WTC11 (cell line): ENCODE data around the gene CRIP2. TPM values are rescaled to one million over a fixed set of nuclear protein-coding genes. Genes with fewer than 3 reads are reported as not detected.

Experiments
- ATAC-seq: fragments of 200-7000 bp; cut with Tn5 transposase; 2 replicates; pipeline ENCODE4 v1.10.0; 2021; ENCODE audit warnings: mild to moderate bottlenecking, moderate library complexity
- CTCF ChIA-PET: fragments of 300-600 bp; sonication (Branson Sonifier 250); formaldehyde crosslinking; loops from one replicate; lab custom pipeline; 2021; ENCODE audit warnings: antibody characterized with exemption; lab: Charles Lee
- POLR2A ChIA-PET: fragments of 350-600 bp; sonication (Branson Sonifier 250); formaldehyde crosslinking; loops from one replicate; lab custom pipeline; 2021; ENCODE audit warnings: antibody characterized with exemption; lab: Charles Lee
- DNase-seq: peaks from one replicate; pipeline ENCODE4 v3.0.0; 2021; ENCODE audit warnings: low spot score
- H3K27ac Mint-ChIP-seq: 2 replicates; pipeline ENCODE4 v1.8.0; 2021; ENCODE audit warnings: mixed read lengths
- H3K27me3 Mint-ChIP-seq: 2 replicates; pipeline ENCODE4 v1.8.0; 2021; ENCODE audit warnings: low read depth, mild to moderate bottlenecking, moderate library complexity, mixed read lengths
- H3K36me3 Mint-ChIP-seq: 2 replicates; pipeline ENCODE4 v1.8.0; 2021; ENCODE audit warnings: mixed read lengths
- H3K4me1 Mint-ChIP-seq: 2 replicates; pipeline ENCODE4 v1.8.0; 2022; ENCODE audit warnings: mixed read lengths
- H3K4me3 Mint-ChIP-seq: 2 replicates; pipeline ENCODE4 v1.8.0; 2021; ENCODE audit warnings: mild to moderate bottlenecking, moderate library complexity, mixed read lengths
- H3K9me3 Mint-ChIP-seq: 2 replicates; pipeline ENCODE4 v1.8.0; 2021; ENCODE audit warnings: mixed read lengths
- ATF1 ChIP-seq: sonication (generic); formaldehyde crosslinking; IDR thresholded peaks from 2 replicates; pipeline ENCODE4 v1.8.1; 2023; ENCODE audit warnings: mild to moderate bottlenecking, moderate library complexity, missing genetic modification reagents
- ATF2 ChIP-seq: sonication (generic); formaldehyde crosslinking; IDR thresholded peaks from 2 replicates; pipeline ENCODE4 v1.8.1; 2022; ENCODE audit warnings: low read depth, missing genetic modification reagents, borderline replicate concordance
- CBFB ChIP-seq: sonication (generic); formaldehyde crosslinking; IDR thresholded peaks from 2 replicates; pipeline ENCODE4 v1.8.1; 2022; ENCODE audit warnings: mild to moderate bottlenecking, low read depth, missing genetic modification reagents
- ETV6 ChIP-seq: sonication (generic); formaldehyde crosslinking; IDR thresholded peaks from 2 replicates; pipeline ENCODE4 v1.8.1; 2022; ENCODE audit warnings: mild to moderate bottlenecking, missing genetic modification reagents
- FOXJ3 ChIP-seq: sonication (generic); formaldehyde crosslinking; IDR thresholded peaks from 2 replicates; pipeline ENCODE4 v1.9.0; 2021; ENCODE audit warnings: missing genetic modification reagents, mild to moderate bottlenecking, borderline replicate concordance
- FOXP1 ChIP-seq: sonication (generic); formaldehyde crosslinking; IDR thresholded peaks from 2 replicates; pipeline ENCODE4 v1.8.0; 2022; ENCODE audit warnings: missing genetic modification reagents, mild to moderate bottlenecking, moderate library complexity, borderline replicate concordance
- HMGA2 ChIP-seq: fragments of 250-450 bp; sonication (Bioruptor Pico); IDR thresholded peaks from 2 replicates; pipeline ENCODE4 v1.4.0; 2021; ENCODE audit warnings: mild to moderate bottlenecking, moderate library complexity
- IRF2 ChIP-seq: sonication (generic); formaldehyde crosslinking; IDR thresholded peaks from 2 replicates; pipeline ENCODE4 v1.8.0; 2022; ENCODE audit warnings: low read depth, missing genetic modification reagents, borderline replicate concordance
- JAZF1 ChIP-seq: fragments of 250-450 bp; sonication (Bioruptor Pico); IDR thresholded peaks from 2 replicates; pipeline ENCODE4 v1.9.0; 2021; ENCODE audit warnings: moderate library complexity, mild to moderate bottlenecking, inconsistent platforms
- MLX ChIP-seq: sonication (generic); formaldehyde crosslinking; IDR thresholded peaks from 2 replicates; pipeline ENCODE4 v1.8.1; 2023; ENCODE audit warnings: mild to moderate bottlenecking, missing genetic modification reagents, moderate library complexity
- NR2C2 ChIP-seq: sonication (generic); formaldehyde crosslinking; IDR thresholded peaks from 2 replicates; pipeline ENCODE4 v1.8.0; 2022; ENCODE audit warnings: mild to moderate bottlenecking, missing genetic modification reagents
- NR3C1 ChIP-seq: sonication (generic); formaldehyde crosslinking; conservative IDR thresholded peaks from 2 replicates; pipeline ENCODE4 v1.8.1; 2023; ENCODE audit warnings: low read depth, mild to moderate bottlenecking, missing genetic modification reagents
- SP1 ChIP-seq: sonication (generic); formaldehyde crosslinking; conservative IDR thresholded peaks from 2 replicates; pipeline ENCODE4 v1.8.1; 2022; ENCODE audit warnings: missing genetic modification reagents
- TEAD1 ChIP-seq: sonication (generic); formaldehyde crosslinking; IDR thresholded peaks from 2 replicates; pipeline ENCODE4 v1.8.0; 2022; ENCODE audit warnings: mild to moderate bottlenecking, missing genetic modification reagents
- ZBTB43 ChIP-seq: sonication (generic); formaldehyde crosslinking; IDR thresholded peaks from 2 replicates; pipeline ENCODE4 v1.8.1; 2023; ENCODE audit warnings: mild to moderate bottlenecking, missing genetic modification reagents
- ZNF263 ChIP-seq: sonication (generic); formaldehyde crosslinking; IDR thresholded peaks from 2 replicates; pipeline ENCODE4 v1.8.1; 2022; ENCODE audit warnings: low read depth, mild to moderate bottlenecking, moderate library complexity, missing genetic modification reagents
- ZNF281 ChIP-seq: sonication (generic); formaldehyde crosslinking; IDR thresholded peaks from 2 replicates; pipeline ENCODE4 v1.8.0; 2023; ENCODE audit warnings: mild to moderate bottlenecking, missing genetic modification reagents
- ZNF396 ChIP-seq: fragments of 250-450 bp; sonication (Bioruptor Pico); IDR thresholded peaks from 2 replicates; pipeline ENCODE4 v1.8.0; 2021; ENCODE audit warnings: mild to moderate bottlenecking, moderate library complexity, borderline replicate concordance
- ZNF416 ChIP-seq: fragments of 250-450 bp; sonication (Bioruptor Pico); IDR thresholded peaks from 2 replicates; pipeline ENCODE4 v1.9.0; 2021; ENCODE audit warnings: mild to moderate bottlenecking, inconsistent platforms
- ZNF671 ChIP-seq: fragments of 250-450 bp; sonication (Bioruptor Pico); IDR thresholded peaks from 2 replicates; pipeline ENCODE4 v1.8.0; 2021; ENCODE audit warnings: mild to moderate bottlenecking
- total RNA-seq: library from RNA; stranded (reverse); gene quantifications from 3 replicates; pipeline ENCODE4 v1.2.3, GENCODE V29; 2021
- TF ChIP-seq, protein P1 (sequence below): sonication (generic); formaldehyde crosslinking; IDR thresholded peaks from 2 replicates; pipeline ENCODE4 v1.8.1; 2023; ENCODE audit warnings: mild to moderate bottlenecking, missing genetic modification reagents, moderate library complexity

The CRIP2 gene
- total RNA-seq, 1 experiment from 2014 or later, result 5.4 TPM

DNA sequence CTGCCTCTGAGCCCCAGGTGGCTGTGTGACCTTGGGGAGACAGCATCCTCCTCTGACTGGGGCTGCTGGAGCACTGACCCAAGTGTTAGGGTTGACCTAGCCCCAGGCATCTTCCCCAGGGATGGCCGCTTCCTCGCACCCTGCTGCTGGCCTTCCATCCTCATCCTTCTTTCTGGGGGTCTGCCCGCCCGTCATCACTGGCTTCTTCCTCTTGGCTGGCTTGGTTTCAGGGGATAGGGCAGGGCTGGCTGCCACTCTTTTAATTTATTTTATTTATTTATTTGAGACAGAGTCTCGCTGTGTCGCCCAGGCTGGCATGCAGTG is 19.9 kb downstream of the CRIP2 start (continued):
- no peak for TF ChIP-seq FOXP1 (CRISPR knock-in tag)
- no peak for TF ChIP-seq FOXJ3 (CRISPR knock-in tag)
- TF ChIP-seq ZNF263 (CRISPR knock-in tag), result no peak
- no peak for TF ChIP-seq IRF2 (CRISPR knock-in tag)
- TF ChIP-seq MLX, result no peak
- no peak for TF ChIP-seq ZNF281 (CRISPR knock-in tag)
- no peak for TF ChIP-seq ZBTB43 (CRISPR knock-in tag)
- TF ChIP-seq CBFB (CRISPR knock-in tag), result no peak
- TF ChIP-seq, protein P1, sequence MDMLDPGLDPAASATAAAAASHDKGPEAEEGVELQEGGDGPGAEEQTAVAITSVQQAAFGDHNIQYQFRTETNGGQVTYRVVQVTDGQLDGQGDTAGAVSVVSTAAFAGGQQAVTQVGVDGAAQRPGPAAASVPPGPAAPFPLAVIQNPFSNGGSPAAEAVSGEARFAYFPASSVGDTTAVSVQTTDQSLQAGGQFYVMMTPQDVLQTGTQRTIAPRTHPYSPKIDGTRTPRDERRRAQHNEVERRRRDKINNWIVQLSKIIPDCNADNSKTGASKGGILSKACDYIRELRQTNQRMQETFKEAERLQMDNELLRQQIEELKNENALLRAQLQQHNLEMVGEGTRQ (CRISPR knock-in tag), result no peak
- no peak for TF ChIP-seq JAZF1
- TF ChIP-seq NR3C1 (CRISPR knock-in tag), result no peak

DNA sequence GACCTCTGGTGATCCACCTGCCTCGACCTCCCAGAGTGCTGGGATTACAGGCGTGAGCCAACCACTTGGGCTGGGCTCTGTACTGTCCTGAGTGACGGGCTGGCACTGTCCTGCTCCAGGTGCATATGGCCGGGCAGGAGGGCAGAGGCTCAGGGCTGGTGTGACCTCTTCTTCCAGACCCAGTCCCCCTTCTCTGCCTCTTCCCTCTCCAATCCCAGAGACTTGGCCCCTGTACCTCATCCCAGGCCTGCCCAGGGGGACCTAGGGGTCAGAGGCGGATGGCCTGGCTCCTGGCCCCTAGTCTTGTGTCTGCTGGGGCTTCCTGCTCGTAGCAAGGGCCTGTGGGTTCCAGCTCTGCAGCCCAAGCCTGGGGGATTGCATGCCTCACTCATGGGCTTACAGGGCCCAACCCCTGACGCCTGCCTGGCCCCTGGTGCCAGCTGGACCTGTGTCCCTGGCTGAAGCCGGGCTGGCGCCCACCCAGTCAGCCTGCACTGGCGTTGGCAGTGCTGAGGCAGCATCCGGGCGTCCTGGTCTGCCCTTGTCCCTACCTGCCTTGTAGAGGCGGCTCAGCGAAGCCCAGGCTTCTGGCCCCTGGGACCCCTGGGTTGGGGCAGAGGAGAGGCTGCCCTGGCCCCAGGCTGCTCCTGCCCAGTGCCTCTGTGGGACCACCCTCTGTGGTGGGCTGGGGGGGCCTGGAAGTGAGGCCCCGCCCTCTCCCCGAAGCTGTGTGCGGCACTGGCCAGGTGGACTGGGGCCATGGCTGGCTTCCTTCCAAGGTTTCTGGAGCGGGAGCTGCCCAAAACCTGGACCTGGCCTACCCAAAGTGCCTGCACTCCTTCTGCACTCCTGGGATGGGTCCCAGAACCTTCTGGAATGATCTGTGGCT is 20.7 kb downstream of the CRIP2 start:
- Mint-ChIP-seq H3K36me3 (no peaks in the 10 kb centered on the region), H3K4me1 (no peaks in the 10 kb centered on the region), H3K4me3 (no peak overlapping the region), H3K27me3 (no peaks in the 10 kb centered on the region; the same call in 1 of the 2 replicates), H3K27ac (no peak overlapping the region), H3K9me3 (no peaks in the 10 kb centered on the region)
- TF ChIP-seq, protein P1 (CRISPR knock-in tag), result no peak
- TF ChIP-seq FOXJ3 (CRISPR knock-in tag) (no peak), ATF2 (no peak), ZNF416 (CRISPR knock-in tag) (no peak), ATF1 (CRISPR knock-in tag) (no peak), TEAD1 (CRISPR knock-in tag) (no peak), NR2C2 (CRISPR knock-in tag) (no peak), HMGA2 (CRISPR knock-in tag) (no peak), ZNF671 (CRISPR knock-in tag) (no peak), ZNF396 (no peak), FOXP1 (CRISPR knock-in tag) (no peak), ETV6 (CRISPR knock-in tag) (no peak), ZNF263 (CRISPR knock-in tag) (no peak), SP1 (CRISPR knock-in tag) (no peak), JAZF1 (no peak)
- CTCF ChIA-PET, result interaction anchor here (1.8 kb wide), 1 partner anchor 14 kb away, joined by 5 read pairs; no protein-coding TSS in a partner anchor
- ATAC-seq (no peak), DNase-seq (no peak)
- POLR2A ChIA-PET, result no interaction called here
